GM18498 (cell line): ENCODE data around the gene GIGYF2.
"Not testable (repeated sequence)": the region's sequence is repeated elsewhere in the genome, so short reads cannot be mapped to it uniquely, and the experiment has no call there.

Source experiments
- ATAC-seq: cut with Tn5 transposase; IDR thresholded peaks from one replicate; pipeline ENCODE4 v1.9.1; 2021; ENCODE audit warnings: mild to moderate bottlenecking, moderate library complexity; ENCODE audit not compliant: unreplicated experiment

The GIGYF2 gene

GRCh38 chr2:232906867-232907717 is 210.0 kb downstream of the GIGYF2 start:
- not testable (repeated sequence) for ATAC-seq

- ATAC-seq, result not testable (repeated sequence)
Measured at GRCh38 chr2:232907718-232908085, 210.6 kb downstream of the GIGYF2 start.

GRCh38 chr2:232908695-232909094 is 211.6 kb downstream of the GIGYF2 start:
- ATAC-seq, result no peak
